ENCODE measurements around the gene BMPR1A.

Gene BMPR1A

DNA sequence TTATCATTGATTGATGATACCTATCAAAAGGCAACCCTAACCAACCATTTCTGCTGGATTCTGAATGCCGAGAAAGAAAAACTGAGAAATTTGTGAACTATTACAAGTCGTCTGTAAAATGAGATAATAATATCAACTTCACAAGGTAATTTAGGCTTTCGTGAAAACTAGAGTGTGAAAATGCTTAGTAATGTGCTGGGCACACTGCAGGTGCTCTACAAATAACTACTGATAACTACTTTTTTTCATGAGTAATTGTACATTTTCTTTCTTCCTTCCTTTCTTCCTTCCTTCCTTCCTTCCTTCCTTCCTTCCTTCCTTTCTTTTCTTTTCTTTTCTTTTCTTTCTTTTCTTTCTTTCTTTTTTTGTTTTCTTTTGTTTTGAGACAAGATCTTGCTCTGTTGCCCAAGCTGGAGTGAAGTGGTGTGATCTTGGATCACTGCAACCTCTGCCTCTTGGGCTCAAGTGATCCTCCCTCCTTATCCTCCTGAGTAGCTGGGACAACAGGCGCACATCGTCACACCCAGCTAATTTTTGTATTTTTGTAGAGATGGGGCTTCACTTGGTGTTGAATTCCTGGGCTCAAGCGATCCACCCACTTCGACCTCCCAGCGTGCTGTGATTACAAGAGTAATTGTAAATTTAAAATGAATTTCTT lies 42.9 kb downstream of the BMPR1A start:
- DNase-seq (ENCODE audit: low read depth in 3 of 3, low spot score in 1 of 3) = no peak

DNA sequence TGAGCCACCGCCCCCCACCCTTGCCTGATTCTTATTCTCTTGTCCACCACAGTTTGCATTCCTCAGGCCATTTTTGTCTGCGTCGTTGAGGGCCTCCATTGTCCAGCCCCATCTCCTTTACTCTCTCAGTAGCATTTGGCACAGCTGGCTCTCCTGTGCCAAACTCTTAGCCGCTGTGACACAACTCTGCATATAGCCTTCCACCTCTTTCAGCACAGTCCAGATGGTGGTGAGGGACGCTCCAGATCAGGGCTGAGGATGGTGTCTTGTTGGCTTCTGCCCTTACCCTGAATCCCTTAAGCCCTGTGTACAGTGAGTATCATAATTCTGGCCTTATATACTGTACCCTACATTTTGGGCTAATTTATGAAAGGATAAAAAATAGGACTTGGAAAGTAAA lies 45.6 kb downstream of the BMPR1A start:
- no peak for DNase-seq (ENCODE audit: low read depth in 3 of 3, low spot score in 1 of 3)

DNA sequence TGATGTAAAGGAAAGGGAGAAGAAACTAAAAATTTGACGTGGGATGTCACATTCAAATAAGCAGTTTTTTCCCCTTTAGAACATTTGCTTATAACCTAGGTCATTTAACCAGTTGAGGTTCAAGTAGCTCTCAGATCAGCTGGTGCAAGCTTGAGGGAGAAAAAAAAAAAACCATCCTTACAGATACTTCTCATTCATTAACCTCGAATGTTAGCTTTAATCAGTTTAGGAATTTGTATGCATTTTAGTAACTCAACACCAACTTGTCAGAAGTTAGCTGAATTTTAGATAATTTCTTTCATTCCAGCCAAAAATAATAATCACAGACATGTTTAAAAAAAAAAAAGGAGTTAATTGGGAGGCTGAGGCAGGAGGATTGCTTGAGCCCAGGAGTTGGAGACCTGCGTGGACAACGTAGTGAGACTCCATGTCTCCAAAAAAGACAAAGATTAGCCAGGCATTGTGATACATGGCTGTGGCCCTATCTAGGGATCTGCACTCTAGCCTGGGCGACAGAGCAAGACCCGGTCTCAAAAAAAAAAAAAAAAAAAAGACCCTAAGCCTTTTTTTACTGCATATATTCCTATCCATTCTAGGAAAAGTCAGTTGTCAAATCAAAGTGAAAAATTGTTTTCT lies 46.2 kb downstream of the BMPR1A start:
- no peak for DNase-seq (ENCODE audit: low read depth in 3 of 3, low spot score in 1 of 3)

DNA sequence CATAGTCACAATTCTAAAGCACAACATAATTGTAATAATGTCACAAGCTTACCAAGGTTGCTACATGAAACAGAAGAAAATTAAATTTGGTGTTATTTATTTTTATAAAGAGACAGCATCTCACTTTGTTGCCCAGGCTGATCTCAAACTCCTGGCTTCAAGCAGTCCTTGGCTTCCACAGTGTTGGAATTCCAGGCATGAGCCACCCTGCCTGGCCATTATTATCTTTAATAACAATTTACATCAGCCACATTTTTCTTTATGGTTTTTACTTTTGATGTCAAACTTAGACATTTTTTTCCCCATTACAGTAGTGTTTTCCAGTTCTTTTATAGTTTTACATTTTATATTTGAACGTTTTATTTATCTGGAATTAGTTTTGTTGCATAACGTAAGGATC lies 46.7 kb downstream of the BMPR1A start:
- DNase-seq (ENCODE audit: low read depth in 3 of 3, low spot score in 1 of 3) = no peak

DNA sequence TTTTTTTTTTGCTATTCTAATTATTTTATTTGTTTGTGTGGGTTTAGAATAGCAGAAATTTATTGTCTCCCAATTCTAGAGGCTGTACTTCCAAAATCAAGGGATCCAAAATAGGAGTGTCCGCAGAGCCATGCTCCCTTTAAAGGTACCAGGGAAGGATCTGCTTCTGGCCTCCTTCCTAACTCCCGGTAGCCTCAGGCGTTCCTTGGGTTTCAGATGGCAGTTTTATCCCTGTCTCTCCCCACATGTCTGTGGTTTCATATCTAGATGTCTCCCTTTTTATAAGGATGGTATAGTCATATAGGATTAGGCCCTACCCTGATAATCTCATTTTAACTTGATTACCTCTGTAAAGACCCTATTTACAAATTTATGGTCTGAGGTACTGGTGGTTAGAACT lies 48.4 kb downstream of the BMPR1A start:
- DNase-seq (ENCODE audit: low read depth in 3 of 3, low spot score in 1 of 3) = no peak

DNA sequence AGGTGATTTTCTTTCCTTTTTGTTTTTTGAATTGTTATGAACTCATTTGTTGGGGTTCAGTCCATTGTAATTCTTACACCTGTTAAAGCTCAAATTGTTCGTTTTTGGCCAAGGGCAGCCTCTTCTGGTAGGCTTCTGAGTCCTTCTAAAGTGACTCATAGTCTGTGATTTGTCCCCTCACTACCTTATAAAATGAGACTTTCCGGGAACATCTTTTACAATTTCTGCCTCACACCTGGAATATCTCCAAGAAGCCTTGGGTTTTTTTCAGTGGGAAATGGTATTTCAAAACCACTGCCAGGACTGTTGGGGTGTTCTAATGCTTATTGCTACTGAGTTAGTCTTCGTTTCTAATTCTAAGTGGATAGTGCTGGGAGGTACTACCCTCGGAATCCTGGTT lies 56.7 kb downstream of the BMPR1A start:
- DNase-seq (ENCODE audit: low read depth in 3 of 3, low spot score in 1 of 3) = no peak

DNA sequence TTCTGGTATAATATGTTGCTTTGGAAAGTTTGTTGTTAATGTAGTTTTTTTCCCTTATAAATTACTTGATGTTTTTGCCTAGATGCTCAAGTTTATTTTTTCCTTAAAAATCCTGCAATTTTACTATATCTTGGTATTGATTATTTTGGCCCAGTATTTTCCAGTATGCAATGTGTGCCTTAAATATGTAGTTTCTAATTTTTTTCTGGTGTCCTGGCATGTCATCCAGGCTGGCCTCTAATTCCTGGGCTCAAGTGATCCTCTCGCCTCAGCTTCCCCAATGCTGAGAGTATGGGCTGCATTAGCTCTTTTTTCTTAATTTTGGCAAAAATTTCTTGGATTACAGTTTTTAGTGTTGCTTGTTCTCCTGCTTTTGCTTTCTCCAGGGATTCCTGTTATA lies 57.6 kb downstream of the BMPR1A start:
- DNase-seq (ENCODE audit: low read depth in 3 of 3, low spot score in 1 of 3) = no peak

DNA sequence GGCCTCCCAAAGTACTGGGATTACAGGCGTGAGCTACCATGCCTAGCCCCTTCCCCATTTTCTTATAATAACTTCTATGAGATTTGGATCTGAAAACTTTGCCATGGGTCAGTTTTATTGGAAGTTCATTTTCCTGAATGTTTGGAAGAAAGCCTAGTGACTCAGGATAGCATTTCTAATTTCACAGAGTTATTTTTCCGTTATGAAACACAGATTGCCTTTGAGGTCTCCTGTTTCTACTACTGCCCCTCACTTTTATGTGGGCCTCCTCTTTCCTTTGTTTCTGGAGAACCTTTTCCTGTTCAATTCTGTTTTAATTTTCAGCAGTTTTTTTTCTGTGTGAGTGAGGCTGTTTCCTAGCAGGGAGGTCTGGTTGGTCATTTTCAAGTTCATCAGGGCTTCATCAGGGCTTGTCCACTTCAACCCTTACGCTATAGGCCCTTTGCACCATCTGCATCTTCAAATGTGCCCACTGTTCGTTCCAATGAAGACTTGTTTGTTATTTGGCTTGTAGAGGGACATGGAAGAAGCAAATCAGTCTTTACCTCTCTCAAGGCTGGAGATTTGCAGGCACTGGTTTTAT lies 58.7 kb downstream of the BMPR1A start:
- no peak for DNase-seq (ENCODE audit: low read depth in 3 of 3, low spot score in 1 of 3)

DNA sequence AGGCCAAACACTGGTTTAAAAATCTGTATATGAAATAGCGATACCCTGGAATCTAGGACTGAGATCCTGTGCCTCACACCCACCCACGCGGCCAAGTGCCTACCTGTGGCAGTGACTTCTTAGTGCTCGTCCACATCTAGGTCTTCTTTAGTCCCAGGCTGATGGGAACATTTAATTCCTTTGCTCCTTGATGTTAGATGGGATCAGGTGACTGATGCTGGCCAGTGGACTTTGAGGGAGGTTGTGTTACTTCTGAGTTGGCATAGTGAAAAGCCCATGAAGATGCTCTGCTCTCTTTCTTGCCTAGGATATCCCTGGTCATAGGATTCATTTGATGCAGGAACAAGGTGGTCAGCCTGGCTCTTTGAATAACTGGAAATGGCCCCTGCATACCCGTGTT lies 59.2 kb downstream of the BMPR1A start:
- no peak for DNase-seq (ENCODE audit: low read depth in 3 of 3, low spot score in 1 of 3)

DNA sequence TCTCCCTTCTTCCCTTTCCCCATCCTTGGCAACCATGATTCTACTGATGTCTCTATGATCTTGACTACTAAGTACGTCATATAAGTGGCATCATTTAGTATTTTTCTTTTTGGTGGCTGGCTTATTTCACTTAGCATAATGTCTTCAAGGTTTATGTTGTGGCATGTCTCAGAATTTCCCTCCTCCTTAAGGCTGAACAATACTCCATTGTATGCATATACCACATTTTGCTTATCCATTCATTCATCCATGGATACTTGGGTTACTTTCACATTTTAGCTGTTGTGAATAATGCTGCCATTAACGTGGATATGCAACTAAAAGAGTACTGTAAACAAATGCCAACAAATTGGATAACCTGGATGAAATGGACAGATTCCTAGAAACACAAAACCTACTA lies 60.8 kb downstream of the BMPR1A start:
- DNase-seq (ENCODE audit: low read depth in 3 of 3, low spot score in 1 of 3) = no peak

DNA sequence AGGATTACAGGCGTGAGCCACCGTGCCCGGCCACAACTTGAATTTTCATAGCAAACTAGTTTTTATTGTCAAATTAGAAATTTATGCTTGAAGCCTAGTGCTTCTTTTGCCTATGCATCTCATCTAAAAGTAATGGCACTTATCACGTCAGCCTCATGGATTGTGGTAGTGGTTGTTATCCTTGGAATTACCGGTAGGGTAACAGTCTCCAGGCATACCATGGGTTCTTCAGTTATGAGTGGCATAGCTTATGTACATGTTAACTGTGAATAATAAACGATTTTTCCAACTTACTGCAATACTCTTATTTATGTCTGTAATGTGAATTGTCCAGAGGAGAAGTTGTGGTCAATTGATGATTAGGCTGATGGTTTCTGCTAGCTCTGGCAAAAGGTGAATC lies 63.1 kb downstream of the BMPR1A start:
- DNase-seq (ENCODE audit: low read depth in 3 of 3, low spot score in 1 of 3) = no peak

DNA sequence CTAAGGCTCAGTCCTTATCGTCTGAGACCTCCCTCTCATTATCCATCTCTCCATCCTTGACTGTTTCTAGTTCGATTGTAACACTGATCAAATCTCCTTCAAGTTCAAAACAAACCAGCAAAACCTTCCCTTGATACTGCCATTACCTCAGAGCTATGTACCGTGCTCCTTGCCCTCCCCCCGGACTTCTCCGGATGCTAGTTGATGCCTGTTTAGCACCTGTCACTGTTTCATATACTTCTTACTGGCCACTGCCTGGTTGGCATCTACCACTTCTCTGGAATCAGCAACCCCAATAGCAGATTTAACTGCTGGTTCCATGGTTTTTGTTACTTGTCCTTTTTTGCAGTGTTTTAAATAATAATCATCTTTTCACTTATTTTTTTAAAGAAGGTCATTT lies 64.1 kb downstream of the BMPR1A start:
- no peak for DNase-seq (ENCODE audit: low read depth in 3 of 3, low spot score in 1 of 3)

DNA sequence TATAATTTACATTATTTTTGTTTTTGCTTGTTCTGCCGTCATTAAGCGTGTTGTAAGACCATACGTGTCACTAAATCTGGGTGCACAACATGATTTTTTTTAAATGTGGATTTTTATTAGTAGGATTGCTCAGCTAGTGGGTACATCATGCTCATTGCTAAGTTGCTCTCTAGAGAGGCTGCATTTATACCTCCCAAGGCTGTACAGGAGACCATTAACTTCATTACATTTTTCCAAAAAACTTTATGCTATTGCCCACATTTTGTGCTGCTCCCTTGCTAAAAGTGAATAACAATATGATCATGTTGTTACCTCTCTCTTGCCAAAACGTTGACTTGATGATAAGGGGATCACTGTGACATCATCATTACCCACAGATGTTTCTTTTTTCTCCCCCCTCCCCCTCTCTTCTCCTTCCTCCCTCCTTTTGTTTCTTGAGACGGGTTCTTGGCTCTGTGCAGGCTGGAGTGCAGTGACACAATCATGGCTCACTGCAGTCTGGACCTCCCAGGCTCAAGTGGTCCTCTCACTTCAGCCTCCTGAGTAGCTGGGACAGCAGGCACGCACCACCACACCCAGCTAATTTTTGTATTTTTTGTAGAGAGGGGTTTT lies 65.1 kb downstream of the BMPR1A start:
- no peak for DNase-seq (ENCODE audit: low read depth in 3 of 3, low spot score in 1 of 3)

DNA sequence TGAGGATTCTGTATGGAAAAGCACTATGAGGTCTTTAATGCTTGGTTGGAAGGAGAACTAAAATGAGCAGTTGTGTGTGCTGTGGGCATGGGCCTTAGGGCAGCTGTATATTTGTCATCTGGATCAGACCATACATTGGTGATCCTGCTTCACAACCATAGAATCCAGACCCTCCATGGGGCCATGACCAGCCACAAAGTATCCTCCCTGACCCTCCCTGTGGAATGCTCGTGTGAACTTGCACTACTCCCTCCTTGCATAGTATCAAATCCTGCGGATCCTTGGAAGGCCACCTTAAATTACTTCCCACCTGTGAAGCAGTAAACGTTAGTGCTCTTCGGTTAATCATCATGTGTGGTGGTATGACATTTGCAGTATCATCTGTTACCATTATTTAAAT lies 67.1 kb downstream of the BMPR1A start:
- DNase-seq (ENCODE audit: low read depth in 3 of 3, low spot score in 1 of 3) = no peak

DNA sequence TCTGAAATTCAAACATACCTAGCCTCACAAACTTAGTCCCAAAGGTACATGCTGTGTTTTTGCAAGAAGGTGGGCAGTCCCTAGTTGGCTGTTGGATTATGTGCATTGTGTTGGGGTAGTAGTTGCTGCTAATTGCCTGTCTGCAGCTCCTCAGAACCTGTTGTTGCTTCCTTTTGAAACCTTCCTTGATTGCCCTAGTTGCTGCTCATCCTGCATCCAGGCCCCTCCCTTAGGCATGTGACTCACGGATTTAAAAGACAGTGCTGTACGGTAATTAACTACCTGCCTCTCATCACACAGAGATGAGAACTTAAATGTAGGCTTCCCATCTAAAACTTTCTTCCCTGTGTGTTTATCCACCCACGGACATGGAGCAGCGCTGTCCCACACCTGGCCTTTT lies 67.7 kb downstream of the BMPR1A start:
- DNase-seq (ENCODE audit: low read depth in 3 of 3, low spot score in 1 of 3) = no peak

DNA sequence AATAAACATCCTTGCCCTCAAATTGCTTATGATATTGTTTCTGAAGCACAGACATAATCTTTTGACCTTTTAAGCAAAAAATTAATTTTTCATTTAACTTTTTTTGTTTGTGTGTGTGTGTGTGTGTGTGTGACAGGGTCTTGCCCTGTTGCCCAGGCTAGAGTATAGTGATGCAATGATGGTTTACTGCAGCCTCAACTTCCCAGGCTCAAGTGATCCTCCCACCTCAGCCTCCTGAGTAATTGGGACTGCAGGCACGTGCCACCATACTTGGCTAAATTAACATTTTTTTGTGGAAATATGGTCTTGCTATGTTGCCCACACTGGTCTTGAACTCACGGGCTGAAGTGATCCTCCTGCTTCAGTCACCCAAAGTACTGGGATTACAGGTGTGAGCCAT lies 68.9 kb downstream of the BMPR1A start:
- DNase-seq (ENCODE audit: low read depth in 3 of 3, low spot score in 1 of 3) = no peak

DNA sequence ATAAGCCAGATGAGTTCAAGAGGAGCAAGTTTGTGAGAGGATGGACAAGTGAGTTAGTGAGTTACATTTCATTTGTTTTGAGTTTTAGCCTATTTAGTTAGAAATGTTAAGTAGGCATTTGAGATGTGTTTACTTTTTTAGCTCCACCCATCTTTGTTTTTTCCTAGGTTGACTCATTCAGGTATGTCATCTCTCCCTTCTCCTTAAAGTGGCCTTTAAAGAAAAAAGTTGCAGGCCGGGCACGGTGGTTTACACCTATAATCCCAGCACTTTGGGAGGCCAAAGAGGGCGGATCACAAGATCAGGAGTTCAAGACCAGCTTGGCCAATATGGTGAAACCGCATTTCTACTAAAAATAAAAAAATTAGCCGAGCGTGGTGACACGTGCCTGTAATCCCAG lies 71.2 kb downstream of the BMPR1A start:
- no peak for DNase-seq (ENCODE audit: low read depth in 3 of 3, low spot score in 1 of 3)

DNA sequence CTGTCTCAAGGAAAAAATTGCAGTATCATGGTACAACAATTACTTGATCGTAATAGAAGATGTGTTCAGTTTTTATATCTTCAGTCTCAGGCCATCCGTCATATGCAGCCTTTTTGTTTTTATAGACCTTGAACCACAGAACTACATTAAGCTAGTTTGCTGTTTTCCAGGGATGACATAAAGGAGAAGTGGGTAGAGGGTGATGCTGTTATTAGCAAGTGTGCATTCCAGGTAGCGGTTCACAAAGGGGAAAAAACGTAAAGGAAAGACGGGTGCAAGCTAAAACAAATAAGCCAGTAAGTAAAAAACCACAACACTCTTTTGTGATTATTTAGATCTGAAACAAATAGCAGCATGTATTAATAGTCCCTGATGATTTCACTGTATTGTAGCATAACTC lies 71.7 kb downstream of the BMPR1A start:
- DNase-seq (ENCODE audit: low read depth in 3 of 3, low spot score in 1 of 3) = no peak

DNA sequence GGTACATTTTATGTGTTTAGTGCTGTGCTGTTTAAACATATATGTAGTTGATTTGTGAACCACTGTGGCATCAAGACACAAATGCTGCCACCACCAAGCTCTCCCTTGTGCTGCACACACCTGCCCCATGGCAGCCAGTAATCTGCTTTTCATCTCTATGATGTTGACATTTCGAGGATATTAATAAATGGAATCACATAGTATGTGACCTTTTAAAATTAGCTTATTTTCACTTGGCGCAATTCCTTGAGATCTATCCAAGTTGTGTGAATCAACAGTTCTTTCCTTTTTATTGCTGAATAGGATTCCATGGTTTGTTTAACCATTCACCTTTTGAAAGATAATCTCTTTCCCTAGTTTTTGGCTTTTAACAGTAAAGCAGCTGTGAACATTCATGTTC lies 73.1 kb downstream of the BMPR1A start:
- no peak for DNase-seq (ENCODE audit: low read depth in 3 of 3, low spot score in 1 of 3)

DNA sequence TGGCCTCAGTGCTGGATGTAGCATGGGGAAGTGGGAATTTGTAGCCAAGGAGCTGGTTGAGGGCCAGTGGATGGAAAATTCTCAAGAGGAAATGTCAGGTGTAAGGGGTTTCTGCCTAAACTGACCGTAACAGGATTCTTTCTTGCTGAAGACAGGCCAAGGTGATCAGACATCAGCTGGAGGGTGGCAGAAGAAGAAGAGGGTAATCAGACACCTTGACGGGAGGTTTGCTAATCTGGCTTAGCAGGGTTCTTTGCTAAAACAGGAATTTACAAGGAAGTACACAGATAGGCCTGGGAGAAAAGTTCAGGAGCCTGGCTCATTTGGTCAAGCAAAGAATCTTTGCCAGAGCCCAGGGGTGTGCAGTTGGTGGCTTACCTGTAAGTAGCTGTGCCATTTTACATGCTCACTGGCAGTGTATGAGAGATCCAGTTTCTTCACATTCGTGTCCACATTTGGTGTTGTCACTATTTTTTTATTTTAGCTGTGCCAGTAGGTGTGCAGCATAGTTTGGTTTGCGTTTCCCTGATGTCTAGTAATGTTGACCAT lies 73.7 kb downstream of the BMPR1A start:
- no peak for DNase-seq (ENCODE audit: low read depth in 3 of 3, low spot score in 1 of 3)

DNA sequence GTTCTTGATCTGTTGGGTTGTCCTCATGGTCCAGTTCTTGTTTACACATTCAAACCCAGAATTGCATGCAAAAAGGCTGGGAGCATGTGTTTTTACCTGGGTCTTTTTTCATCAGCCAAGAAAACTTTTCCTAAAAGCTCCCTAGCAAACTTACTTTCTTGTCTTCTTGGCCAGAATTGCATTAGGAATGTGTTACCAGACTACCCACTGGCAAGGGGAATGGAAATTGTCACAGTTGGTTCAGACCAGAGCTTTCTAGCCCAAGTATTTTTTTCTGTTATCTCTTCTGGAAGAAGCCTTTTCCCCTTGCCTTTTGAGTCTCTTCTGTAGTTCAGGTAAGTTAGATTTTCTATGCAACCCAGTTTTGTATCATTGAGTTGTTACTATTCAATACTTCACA lies 77.5 kb downstream of the BMPR1A start:
- DNase-seq (ENCODE audit: low read depth in 3 of 3, low spot score in 1 of 3) = no peak

DNA sequence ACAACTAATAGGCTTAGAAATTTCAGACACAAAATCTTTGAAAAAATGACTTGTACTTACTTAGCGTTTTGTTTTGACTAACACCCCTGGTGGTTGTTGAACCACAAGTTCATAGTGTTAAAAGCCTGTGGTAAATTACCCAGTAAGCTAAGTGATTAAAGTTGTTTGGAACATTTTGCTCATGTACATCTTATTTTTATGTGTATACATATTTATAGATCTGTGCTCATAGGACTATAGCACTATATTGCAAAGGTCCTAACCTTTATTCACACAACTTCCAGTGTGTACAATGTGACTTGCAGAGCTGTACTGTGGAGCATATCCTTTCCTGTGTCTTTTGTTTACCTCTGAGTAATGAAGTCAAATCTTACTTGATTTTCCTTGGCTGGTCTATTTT lies 79.6 kb downstream of the BMPR1A start:
- no peak for DNase-seq (ENCODE audit: low read depth in 3 of 3, low spot score in 1 of 3)
